ENCODE data around the gene ZCCHC4. TPM values are rescaled to one million over a fixed set of nuclear protein-coding genes. Genes with fewer than 3 reads are reported as not detected.

Gene ZCCHC4
- total and polyA plus RNA-seq, 2 of the 4 experiments (the other 2 are of a cell fraction), result 7.9 to 8.1 TPM

- POLR2A ChIA-PET (ENCODE audit: unreplicated experiment), result no interaction called here
- H2AK5ac ChIP-seq (ENCODE audit: low read depth, low read length), result no peak overlapping the region
- no peaks in the 10 kb centered on the region for H3K9me3 ChIP-seq (ENCODE audit: control insufficient read depth, insufficient read depth, low read length)
- H2BK120ac ChIP-seq (ENCODE audit: low read depth, low read length), result no peak overlapping the region
- CTCF ChIA-PET, result interaction anchor here (0.6 kb wide), 1 partner anchor 33 kb away, joined by 6 read pairs; no protein-coding TSS in a partner anchor
- ATAC-seq (ENCODE audit: low read depth) (no peak), DNase-seq (no peak)
- H4K5ac ChIP-seq (ENCODE audit: low read depth, low read length), result no peak overlapping the region
- 90% methylated on average over 2 of the region's 2 CpGs; no CpG with 5 or more reads in 1 of the 2 experiments for WGBS, 2 experiments (ENCODE audit: extremely low coverage in 2 of 2, insufficient read length in 1 of 2)
- intact Hi-C loops (cut with micrococcal nuclease), result loop anchor here (10.0 kb wide), 1 partner anchor 525 kb away; no protein-coding TSS in a partner anchor
- no peak overlapping the region for H3K23ac ChIP-seq (ENCODE audit: low read depth, low read length)
- peaks cover 11% of the 10 kb centered on the region for H3K36me3 ChIP-seq (ENCODE audit: control insufficient read depth, insufficient read depth, low read length)
- H2BK20ac ChIP-seq (ENCODE audit: low read depth, low read length), result no peak overlapping the region
- no peak overlapping the region for H3K56ac ChIP-seq (ENCODE audit: extremely low read depth, insufficient read depth, low read length)
- H4K20me1 ChIP-seq (ENCODE audit: insufficient read depth, low read length), result no peaks in the 10 kb centered on the region
- peaks cover 16% of the 10 kb centered on the region for H3K9me1 ChIP-seq (ENCODE audit: insufficient read depth, low read length)
- no peak overlapping the region for H2AFZ ChIP-seq (replicated peaks; ENCODE audit: low read length, poor library complexity)
- in situ Hi-C loops (cut with MboI; ENCODE audit: low sequenced_read_pairs), result no loop called here
- H2BK5ac ChIP-seq (ENCODE audit: low read depth, low read length, poor library complexity, severe bottlenecking), result no peak overlapping the region
- TF ChIP-seq CHD1 (IDR thresholded peaks at IDR 0.05; ENCODE audit: low read depth, low read length), result no peak
- no peak for TF ChIP-seq RFX5 (IDR thresholded peaks at IDR 0.05; ENCODE audit: low read depth, low read length)
- TF ChIP-seq POLR2A (IDR thresholded peaks at IDR 0.05; ENCODE audit: low read depth, low read length), result no peak
- no peak for TF ChIP-seq MAZ (IDR thresholded peaks at IDR 0.05; ENCODE audit: borderline replicate concordance, low read depth, low read length)
- no peak for TF ChIP-seq MXI1 (IDR thresholded peaks at IDR 0.05; ENCODE audit: borderline replicate concordance, low read depth, low read length)
- no peak for TF ChIP-seq SMC3 (IDR thresholded peaks at IDR 0.05; ENCODE audit: low read depth, low read length)
- no peak for TF ChIP-seq CEBPB (IDR thresholded peaks at IDR 0.05; ENCODE audit: low read depth, low read length)
- TF ChIP-seq NFE2L2 (IDR thresholded peaks at IDR 0.05; ENCODE audit: low read depth, low read length), result no peak
- TF ChIP-seq USF2 (IDR thresholded peaks at IDR 0.05; ENCODE audit: low read depth, low read length), result no peak
- peaks cover 23 to 29% of the 10 kb centered on the region in 2 experiments for H3K79me1 ChIP-seq (ENCODE audit: low read depth in 1 of 2, low read length in 2 of 2)
- no peaks in the 10 kb centered on the region for H3K27me3 ChIP-seq (ENCODE audit: control insufficient read depth, insufficient read depth, low read length)
- no TSS peak for BruUV-seq (replicated peaks)
- peaks cover 5% of the 10 kb centered on the region for H3K4me1 ChIP-seq (ENCODE audit: control insufficient read depth, insufficient read depth, low read length)
- H4K8ac ChIP-seq (ENCODE audit: low read depth in 2 of 2, low read length in 2 of 2), result no peak overlapping the region
- no peak overlapping the region for H3K14ac ChIP-seq (replicated peaks; ENCODE audit: low read depth, low read length)
- no peak overlapping the region for H3K4me3 ChIP-seq (ENCODE audit: insufficient read depth, low read depth, low read length)
- no peak overlapping the region for H2AK9ac ChIP-seq (replicated peaks; ENCODE audit: low read depth, low read length, poor library complexity)
- no peak overlapping the region for H3K27ac ChIP-seq (ENCODE audit: insufficient read depth, low read length)
- H4K91ac ChIP-seq (ENCODE audit: insufficient read depth, low read depth, low read length), result no peak overlapping the region
- H3K18ac ChIP-seq (ENCODE audit: low read depth, low read length), result no peak overlapping the region
- no peak overlapping the region for H2BK15ac ChIP-seq (ENCODE audit: low read depth, low read length)
- H3K4ac ChIP-seq (ENCODE audit: low read depth, low read length), result no peak overlapping the region
- H3K9ac ChIP-seq (ENCODE audit: low read depth, low read length), result no peak overlapping the region
- dilution Hi-C loops (cut with HindIII; ENCODE audit: low sequenced_read_pairs, unreplicated experiment), result no loop called here
- H3K4me2 ChIP-seq (ENCODE audit: low read depth, low read length), result no peak overlapping the region
Measured at GRCh38 chr4:25379591-25379990, 67.0 kb downstream of the ZCCHC4 start.

All from IMR-90 (cell line).